Muscle of back (tissue), 11 donors: ENCODE measurements around the gene LIM2. TPM values are rescaled to one million over a fixed set of nuclear protein-coding genes. Genes with fewer than 3 reads are reported as not detected.

ENCODE experiments used
- DNase-seq, 3 donors: peaks; one replicate each; pipeline versions ENCODE4 v3.0.0 to v3.0.0-alpha.2; 2013
- polyA plus RNA-seq, 10 donors: library from polyadenylated mRNA; unstranded; fragments of 120-200 nt; gene quantifications; one replicate each; pipeline ENCODE4 v1.2.1, GENCODE V29; 2013; ENCODE audit not compliant: insufficient read length in 10 of 10

LIM2 gene
- polyA plus RNA-seq, 10 donors: not detected

GRCh38 chr19:51339687-51340656 is 47.8 kb downstream of the LIM2 start:
- peak; percentile 83 to 94 (median 91) for DNase-seq

DNA sequence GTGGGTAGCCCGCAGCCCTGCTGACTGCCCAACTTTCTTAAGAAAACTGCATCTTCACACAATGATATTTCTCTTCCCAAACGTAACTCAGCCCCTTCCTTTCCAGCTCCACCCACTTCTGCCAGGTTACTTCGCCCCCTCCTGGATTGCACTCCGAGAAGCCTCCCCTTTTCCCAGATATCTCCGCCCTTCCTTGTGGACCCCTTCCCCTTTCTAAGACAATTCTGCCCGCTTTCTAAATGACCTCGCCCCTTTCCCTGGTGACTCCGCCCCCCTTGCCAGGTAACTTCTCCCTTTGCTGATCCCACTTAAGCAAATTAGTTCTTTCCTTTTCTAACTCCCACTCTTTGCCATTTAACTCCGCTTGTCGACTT is 48.5 kb downstream of the LIM2 start:
- DNase-seq: no peak

- DNase-seq: peak; percentile 47 to 94 (median 73)
Measured at GRCh38 chr19:51338563-51339312, 49.0 kb downstream of the LIM2 start.

DNA sequence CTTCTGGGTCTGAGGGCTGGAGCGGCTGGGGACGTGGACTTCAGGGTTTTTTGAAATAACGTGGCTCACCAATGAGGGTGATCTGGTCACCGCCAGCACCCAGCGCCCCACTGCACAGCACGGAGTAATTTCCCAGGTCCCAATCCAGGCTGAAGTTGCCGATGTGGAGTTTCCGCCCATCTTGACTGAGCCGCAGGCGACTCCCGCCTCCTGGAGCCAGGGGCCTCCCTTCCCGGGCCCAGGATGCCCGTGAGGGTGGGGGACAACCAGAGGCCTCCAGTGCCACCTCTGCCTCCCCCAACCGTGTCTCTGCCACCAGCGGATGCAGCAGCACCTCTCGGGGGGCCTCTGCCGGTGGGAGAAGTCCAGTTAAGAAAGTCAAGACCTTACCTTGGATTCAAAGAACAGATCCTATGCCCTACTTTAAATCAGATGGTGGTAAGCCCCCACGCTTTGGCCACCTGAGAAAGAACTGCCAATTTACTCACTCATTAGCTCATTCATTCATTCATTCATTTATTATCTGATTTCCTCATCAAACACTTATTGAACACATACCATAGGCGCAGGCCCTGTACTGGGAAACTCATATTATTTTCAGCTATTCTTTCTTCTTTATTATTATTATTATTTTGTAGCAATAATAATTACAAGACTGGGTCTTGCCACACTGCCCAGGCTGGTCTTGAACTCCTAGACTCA is 49.8 kb downstream of the LIM2 start:
- no peak for DNase-seq

DNA sequence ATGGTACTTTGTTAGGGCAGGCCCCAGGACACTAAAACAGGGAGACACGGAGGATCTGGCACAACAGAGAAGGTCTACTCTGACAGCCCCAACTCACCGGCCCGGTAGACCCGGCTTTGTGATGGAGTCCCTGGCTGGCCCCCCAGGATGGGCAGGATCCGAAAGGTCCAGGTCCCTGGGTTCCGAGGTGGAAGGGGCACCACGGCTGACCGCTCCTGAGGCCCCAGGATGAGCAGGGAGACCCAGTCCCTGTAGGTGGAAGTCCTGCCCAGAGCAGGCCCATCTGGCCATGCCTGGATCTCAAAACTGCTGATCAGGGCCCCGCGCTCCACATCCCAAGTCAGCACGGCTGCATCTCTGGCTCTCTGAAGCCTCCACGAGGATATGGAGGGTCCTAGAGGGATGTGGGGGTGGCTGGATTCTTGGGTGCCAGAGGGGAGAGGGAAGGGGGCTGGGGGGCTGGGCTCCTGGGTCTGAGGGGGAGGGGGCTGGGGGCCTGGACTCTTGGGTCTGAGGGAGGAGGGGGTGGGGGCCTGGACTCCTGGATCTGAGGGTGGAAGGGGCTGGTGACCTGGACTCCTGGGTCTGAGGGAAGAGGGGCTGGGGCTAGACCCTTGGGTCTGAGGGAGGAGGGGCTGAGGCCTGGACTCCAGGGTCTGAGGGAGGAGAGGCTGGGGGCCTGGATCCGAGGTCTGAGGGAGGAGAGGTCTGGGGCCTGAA is 50.5 kb downstream of the LIM2 start:
- DNase-seq: no peak

DNA sequence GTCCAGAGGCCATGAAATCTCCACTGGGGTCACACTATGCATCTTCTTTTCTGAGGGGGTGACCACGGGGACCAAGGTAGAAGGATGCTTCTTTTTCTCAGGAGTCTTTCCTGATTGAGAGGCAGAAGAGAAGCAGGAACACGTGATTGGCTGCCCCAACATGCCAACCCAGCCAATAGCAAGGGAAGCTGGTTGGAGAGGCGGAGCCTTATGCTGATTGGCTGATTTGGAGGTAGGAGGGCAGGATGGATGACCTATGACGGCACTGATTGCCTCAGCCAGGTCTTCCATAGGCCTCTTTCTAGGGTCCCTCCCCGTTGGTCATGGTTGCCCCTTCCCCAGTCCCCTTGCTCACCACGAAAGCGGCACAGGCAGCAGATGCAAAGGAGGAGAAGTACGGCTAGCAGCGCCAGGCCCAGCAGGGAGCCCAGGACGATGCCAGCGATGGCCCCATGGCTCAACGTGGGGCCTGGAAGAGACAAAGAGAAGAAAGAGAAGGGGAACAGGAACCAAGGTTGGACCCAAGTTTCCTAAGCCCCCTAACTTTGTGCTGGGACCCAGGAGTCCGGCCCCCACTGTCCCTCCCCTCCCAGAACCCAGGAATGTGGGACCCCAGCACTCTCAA is 53.8 kb downstream of the LIM2 start:
- no peak for DNase-seq

DNA sequence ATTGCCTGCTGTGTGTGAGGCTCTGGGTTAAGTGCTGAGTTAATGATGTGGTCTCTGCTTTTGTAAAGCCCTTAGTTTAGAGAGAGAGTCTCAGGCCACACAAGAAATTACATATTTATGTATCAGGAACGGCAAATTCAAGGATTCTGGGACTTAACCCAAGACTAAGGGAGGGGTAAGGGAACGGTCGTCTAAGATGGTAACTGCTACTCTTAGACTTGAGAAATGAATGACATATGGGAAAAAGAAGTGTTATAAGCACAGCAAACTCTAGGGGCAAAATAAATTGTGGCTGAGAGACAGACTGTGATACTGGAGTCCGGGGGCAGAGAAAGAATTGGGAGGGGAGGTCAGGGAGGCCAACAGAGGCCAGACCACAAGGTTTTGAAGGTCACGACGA is 56.1 kb downstream of the LIM2 start:
- DNase-seq: no peak

DNA sequence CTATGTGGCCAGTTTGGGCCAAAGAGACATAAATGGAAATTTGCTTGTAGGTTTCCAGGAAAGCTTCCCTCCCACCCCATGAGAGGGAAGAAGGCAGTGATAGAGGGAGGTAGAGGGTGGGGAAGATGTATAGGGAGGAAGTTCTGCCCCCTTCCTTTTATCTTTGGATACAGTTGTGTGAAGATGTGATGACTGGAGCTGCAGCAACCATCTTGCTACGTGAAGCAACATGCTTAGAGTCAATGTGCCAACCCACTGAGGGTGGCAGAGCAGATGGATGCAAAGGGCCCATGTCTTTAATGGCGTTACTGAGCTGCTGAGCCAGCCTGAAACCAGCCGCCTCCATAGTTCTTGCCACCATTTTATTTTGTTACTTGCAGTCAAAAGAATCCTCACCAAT is 56.6 kb downstream of the LIM2 start:
- no peak for DNase-seq

GRCh38 chr19:51330366-51330765 is 57.4 kb downstream of the LIM2 start:
- DNase-seq: no peak

Other genes starting within 250 kb of the LIM2 start
- under 1 TPM; 0.42 to 0.93 (median 0.57) TPM for gene SIGLEC7, start 245.7 kb downstream of the LIM2 start, polyA plus RNA-seq
- gene CD33, start 162.9 kb downstream of the LIM2 start, polyA plus RNA-seq: 1 to 10 TPM; 2.1 to 4.5 (median 2.9) TPM
- not detected for gene SIGLECL1, start 136.9 kb downstream of the LIM2 start, polyA plus RNA-seq
- gene IGLON5, start 76.3 kb downstream of the LIM2 start, polyA plus RNA-seq: under 1 TPM; 0.09 to 0.51 (median 0.18) TPM
- gene VSIG10L, start 45.8 kb downstream of the LIM2 start, polyA plus RNA-seq: 1 to 10 TPM in 9 of 10 donors, under 1 TPM in 1; 0.99 to 1.7 (median 1.2) TPM
- 10 to 100 TPM; 33.9 to 55.1 (median 42.4) TPM for gene ETFB, start 21.6 kb downstream of the LIM2 start, polyA plus RNA-seq
- 1 to 10 TPM in 4 of 10 donors, under 1 TPM in 6; 0.30 to 1.3 (median 0.95) TPM for gene CLDND2, start 19.0 kb downstream of the LIM2 start, polyA plus RNA-seq
- gene NKG7, start 15.3 kb downstream of the LIM2 start, polyA plus RNA-seq: 1 to 10 TPM; 1.2 to 5.1 (median 2.2) TPM
- under 1 TPM in 1 of 10 donors, not detected in 9; 0.19 TPM for gene C19orf84, start 2.6 kb upstream of the LIM2 start, polyA plus RNA-seq
- 1 to 10 TPM in 3 of 10 donors, under 1 TPM in 7; 0.35 to 1.5 (median 0.82) TPM for gene SIGLEC10, start 29.7 kb upstream of the LIM2 start, polyA plus RNA-seq
- gene SIGLEC8, start 70.5 kb upstream of the LIM2 start, polyA plus RNA-seq: under 1 TPM in 4 of 10 donors, not detected in 6; 0.07 to 0.30 (median 0.11) TPM
- gene CEACAM18, start 90.6 kb upstream of the LIM2 start, polyA plus RNA-seq: not detected
- gene SIGLEC12, start 113.8 kb upstream of the LIM2 start, polyA plus RNA-seq: under 1 TPM in 6 of 10 donors, not detected in 4; 0.08 to 0.40 (median 0.13) TPM
- gene SIGLEC6, start 143.7 kb upstream of the LIM2 start, polyA plus RNA-seq: under 1 TPM in 7 of 10 donors, not detected in 3; 0.11 to 0.46 (median 0.33) TPM
- 10 to 100 TPM in 1 of 10 donors, 1 to 10 TPM in 9; 7.2 to 12.5 (median 8.7) TPM for gene ZNF175, start 183.3 kb upstream of the LIM2 start, polyA plus RNA-seq
- under 1 TPM in 6 of 10 donors, not detected in 4; 0.11 to 0.63 (median 0.43) TPM for gene SIGLEC5, start 242.4 kb upstream of the LIM2 start, polyA plus RNA-seq